Kidney (tissue), 14 donors: ENCODE data around the gene POLR3B. TPM values are rescaled to one million over a fixed set of nuclear protein-coding genes. Genes with fewer than 3 reads are reported as not detected.

Experiments used
- DNase-seq, 5 donors: peaks; one replicate each; pipeline ENCODE4 v3.0.0-alpha.2; 2013 to 2020
- FAIRE-seq: peaks from 2 replicates; lab custom pipeline; 2012; peaks lifted over from hg19 to GRCh38; lab: Jason Lieb, UNC
- H3K27ac ChIP-seq, 2 donors: one replicate each; pipeline ENCODE4 v1.7.0; 2013; ENCODE audit warnings: low read depth in 2 of 2, low read length in 2 of 2, inconsistent platforms in 1 of 2
- H3K27me3 ChIP-seq: one replicate; pipeline ENCODE4 v1.7.1; 2013; ENCODE audit warnings: low read length, inconsistent platforms; ENCODE audit not compliant: control insufficient read depth, insufficient read depth
- H3K36me3 ChIP-seq, 3 donors: one replicate each; pipeline versions ENCODE4 v1.7.0 to v1.7.1; 2013; ENCODE audit warnings: low read length in 3 of 3, control low read depth in 1 of 3, inconsistent platforms in 1 of 3; ENCODE audit not compliant: insufficient read depth in 3 of 3, control insufficient read depth in 2 of 3
- H3K4me1 ChIP-seq, 3 donors: one replicate each; pipeline versions ENCODE4 v1.7.0 to v1.7.1; 2013; ENCODE audit warnings: low read length in 3 of 3, inconsistent platforms in 1 of 3, low read depth in 1 of 3; ENCODE audit not compliant: control insufficient read depth in 2 of 3, insufficient read depth in 2 of 3
- H3K4me3 ChIP-seq, 3 donors: one replicate each; pipeline versions ENCODE4 v1.7.0 to v1.8.1; 2013; ENCODE audit warnings: low read length in 3 of 3, control low read depth in 1 of 3, inconsistent platforms in 1 of 3
- H3K9ac ChIP-seq, 3 donors: one replicate each; pipeline versions ENCODE4 v1.7.0 to v1.7.1; 2013; ENCODE audit warnings: low read length in 3 of 3, control low read depth in 1 of 3, inconsistent platforms in 1 of 3
- H3K9me3 ChIP-seq, 3 donors: one replicate each; pipeline versions ENCODE4 v1.7.0 to v1.7.1; 2013; ENCODE audit warnings: low read length in 3 of 3, control low read depth in 1 of 3, inconsistent platforms in 1 of 3; ENCODE audit not compliant: control insufficient read depth in 2 of 3, insufficient read depth in 1 of 3
- CTCF ChIP-seq: IDR thresholded peaks from 3 replicates; pipeline ENCODE4 v1.5.1; 2012; ENCODE audit warnings: mild to moderate bottlenecking, moderate library complexity, borderline replicate concordance; ENCODE audit not compliant: insufficient read depth; ENCODE audit errors: extremely low read depth
- intact Hi-C: fragments of 100-400 bp; cut with DNase I; formaldehyde crosslinking; loops from one replicate; pipeline ENCODE4 v1.11.1; 2022
- polyA plus RNA-seq: library from polyadenylated mRNA; stranded (reverse); fragments of 350-450 nt; fragmentation: Illumina TruSeq; extraction: RNeasy Lipid Tissue Mini Kit (QIAGEN cat#74804); gene quantifications from one replicate; pipeline ENCODE4 v1.2.3, GENCODE V29; 2014; ENCODE audit warnings: low read depth, low replicate concordance; ENCODE audit not compliant: insufficient read depth
- total RNA-seq: library from RNA; stranded (reverse); fragmentation: NEBNext Ultra II Directional; extraction: Animal tissue kit (Norgen Biotek cat#: 25700); gene quantifications from one replicate; pipeline ENCODE4 v1.2.1, GENCODE V29; 2021
- donor health status: control.
- donor health status: control.
- donor health status: control.
- donor health status: control.
- donor health status: control.
- donor health status: DM: yes; HTN: yes; CAD: no.
- donor health status: Normal renal cell carcinoma (clear cell type).

POLR3B gene
- total and polyA plus RNA-seq, 2 donors from 2014 or later: 5.2 to 9.7 TPM

- H3K27ac ChIP-seq: no peak overlapping the region
- no peaks in the 10 kb centered on the region for H3K4me1 ChIP-seq
- intact Hi-C loops: no loop called here
- no peaks in the 10 kb centered on the region for H3K27me3 ChIP-seq
- H3K36me3 ChIP-seq: peaks cover 2 to 18% (median 17%) of the 10 kb centered on the region in 3 donors
- no peak for FAIRE-seq
- no peak for TF ChIP-seq CTCF
- DNase-seq: no peak
- no peaks in the 10 kb centered on the region for H3K9me3 ChIP-seq
- H3K4me3 ChIP-seq: no peak overlapping the region
- no peak overlapping the region for H3K9ac ChIP-seq
These were observed 75.5 kb downstream of the POLR3B start for GRCh38 chr12:106433055-106433454.

- FAIRE-seq (no peak), DNase-seq (no peak)
- Histone ChIP-seq H3K4me1 (no peaks in the 10 kb centered on the region), H3K36me3 (peaks cover 4 to 25% (median 17%) of the 10 kb centered on the region in 3 donors), H3K9me3 (no peaks in the 10 kb centered on the region), H3K27ac (no peak overlapping the region), H3K27me3 (no peaks in the 10 kb centered on the region), H3K9ac (no peak overlapping the region), H3K4me3 (no peak overlapping the region)
- no peak for TF ChIP-seq CTCF
- intact Hi-C loops: no loop called here
These were observed 77.0 kb downstream of the POLR3B start for GRCh38 chr12:106434526-106434925.

- peaks cover 4 to 25% (median 17%) of the 10 kb centered on the region in 3 donors for H3K36me3 ChIP-seq
- no peak overlapping the region for H3K9ac ChIP-seq
- intact Hi-C loops: no loop called here
- no peak overlapping the region for H3K27ac ChIP-seq
- no peaks in the 10 kb centered on the region for H3K27me3 ChIP-seq
- no peaks in the 10 kb centered on the region for H3K9me3 ChIP-seq
- no peak overlapping the region for H3K4me3 ChIP-seq
- no peaks in the 10 kb centered on the region for H3K4me1 ChIP-seq
- DNase-seq (no peak), FAIRE-seq (no peak)
- no peak for TF ChIP-seq CTCF
These were observed 78.6 kb downstream of the POLR3B start for GRCh38 chr12:106436164-106436563.

GRCh38 chr12:106442575-106442974, 85.0 kb downstream of the POLR3B start:
- H3K4me1 ChIP-seq: no peaks in the 10 kb centered on the region
- intact Hi-C loops: no loop called here
- H3K27ac ChIP-seq: no peak overlapping the region
- no peak overlapping the region for H3K9ac ChIP-seq
- no peaks in the 10 kb centered on the region for H3K9me3 ChIP-seq
- peaks cover 2 to 11% (median 2%) of the 10 kb centered on the region in 3 donors for H3K36me3 ChIP-seq
- TF ChIP-seq CTCF: no peak
- no peak overlapping the region for H3K4me3 ChIP-seq
- FAIRE-seq: no peak
- H3K27me3 ChIP-seq: no peaks in the 10 kb centered on the region
- DNase-seq: no peak
